Hepatocyte (in vitro differentiated cells): ENCODE data around the gene SP9. TPM values are rescaled to one million over a fixed set of nuclear protein-coding genes. Genes with fewer than 3 reads are reported as not detected.

Source experiments
- DNase-seq: peaks from one replicate; pipeline ENCODE4 v3.0.0-alpha.2; 2016; ENCODE audit warnings: low spot score
- H2AFZ ChIP-seq: fragments of 200-600 bp; sonication (generic); 2 replicates; pipeline ENCODE4 v1.6.0; 2016; ENCODE audit warnings: antibody characterized with exemption, mild to moderate bottlenecking
- H3K27ac ChIP-seq: fragments of 200-600 bp; sonication (generic); 2 replicates; pipeline ENCODE4 v1.5.1; 2016; ENCODE audit warnings: mild to moderate bottlenecking
- H3K27me3 ChIP-seq: fragments of 200-600 bp; sonication (generic); 2 replicates; pipeline ENCODE4 v1.6.1; 2016
- H3K36me3 ChIP-seq: fragments of 200-600 bp; sonication (generic); replicated peaks from 2 replicates; pipeline ENCODE4 v1.5.1; 2016; ENCODE audit warnings: low read depth; ENCODE audit not compliant: insufficient read depth
- H3K4me1 ChIP-seq: fragments of 200-600 bp; sonication (generic); 2 replicates; pipeline ENCODE4 v1.5.1; 2016; ENCODE audit warnings: mild to moderate bottlenecking, moderate library complexity; ENCODE audit not compliant: insufficient read depth
- H3K4me2 ChIP-seq: fragments of 200-600 bp; sonication (generic); 2 replicates; pipeline ENCODE4 v1.6.0; 2016
- H3K4me3 ChIP-seq: fragments of 200-600 bp; sonication (generic); 2 replicates; pipeline ENCODE4 v1.5.1; 2016; ENCODE audit warnings: mild to moderate bottlenecking
- H3K79me2 ChIP-seq: fragments of 200-600 bp; sonication (generic); 2 replicates; pipeline ENCODE4 v1.6.0; 2017; ENCODE audit warnings: mild to moderate bottlenecking
- H3K9me2 ChIP-seq: fragments of 200-600 bp; sonication (generic); replicated peaks from 2 replicates; pipeline ENCODE4 v1.6.0; 2017; ENCODE audit warnings: mild to moderate bottlenecking; ENCODE audit not compliant: insufficient read depth
- H3K9me3 ChIP-seq: fragments of 200-600 bp; sonication (generic); 2 replicates; pipeline ENCODE4 v1.5.1; 2016; ENCODE audit warnings: low read depth, mild to moderate bottlenecking
- H4K20me1 ChIP-seq: fragments of 200-600 bp; sonication (generic); 2 replicates; pipeline ENCODE4 v1.6.0; 2016; ENCODE audit warnings: mild to moderate bottlenecking; ENCODE audit not compliant: insufficient read depth, poor library complexity, severe bottlenecking
- EZH2 ChIP-seq: fragments of 200-600 bp; sonication (generic); IDR thresholded peaks from 2 replicates; pipeline ENCODE4 v1.6.1; 2016; ENCODE audit warnings: antibody characterized with exemption, mild to moderate bottlenecking, borderline replicate concordance
- EZH2phosphoT487 ChIP-seq: fragments of 200-600 bp; sonication (generic); IDR thresholded peaks from one replicate; pipeline ENCODE4 v1.6.1; 2018; ENCODE audit warnings: antibody characterized with exemption, mild to moderate bottlenecking, low read depth, moderate library complexity; ENCODE audit not compliant: unreplicated experiment, severe bottlenecking
- WGBS: methylation state at CpG from one replicate; pipeline ENCODE4 v1.1.6; 2016; ENCODE audit warnings: low lambda C conversion rate; ENCODE audit errors: missing lambda C conversion rate; 5-methylcytosine and 5-hydroxymethylcytosine counted together
- polyA plus RNA-seq: library from polyadenylated mRNA; unstranded; fragments of >200 nt; fragmentation: Nextera tagmentation; extraction: Ambion mirVana; gene quantifications from 2 replicates; pipeline ENCODE4 v1.2.1, GENCODE V29; 2016
- total RNA-seq: library from RNA; depleted of rRNA; stranded (reverse); fragments of >200 nt; gene quantifications from 2 replicates; pipeline ENCODE4 v1.2.3, GENCODE V29; 2014
- TF ChIP-seq, protein P1 (sequence below): fragments of 200-600 bp; sonication (generic); IDR thresholded peaks from 2 replicates; pipeline ENCODE4 v1.5.1; 2016; ENCODE audit warnings: antibody characterized with exemption, mild to moderate bottlenecking; ENCODE audit not compliant: poor library complexity

The SP9 gene
- total and polyA plus RNA-seq, 2 experiments from 2014 or later = 0.29 TPM; not detected in 1

DNA sequence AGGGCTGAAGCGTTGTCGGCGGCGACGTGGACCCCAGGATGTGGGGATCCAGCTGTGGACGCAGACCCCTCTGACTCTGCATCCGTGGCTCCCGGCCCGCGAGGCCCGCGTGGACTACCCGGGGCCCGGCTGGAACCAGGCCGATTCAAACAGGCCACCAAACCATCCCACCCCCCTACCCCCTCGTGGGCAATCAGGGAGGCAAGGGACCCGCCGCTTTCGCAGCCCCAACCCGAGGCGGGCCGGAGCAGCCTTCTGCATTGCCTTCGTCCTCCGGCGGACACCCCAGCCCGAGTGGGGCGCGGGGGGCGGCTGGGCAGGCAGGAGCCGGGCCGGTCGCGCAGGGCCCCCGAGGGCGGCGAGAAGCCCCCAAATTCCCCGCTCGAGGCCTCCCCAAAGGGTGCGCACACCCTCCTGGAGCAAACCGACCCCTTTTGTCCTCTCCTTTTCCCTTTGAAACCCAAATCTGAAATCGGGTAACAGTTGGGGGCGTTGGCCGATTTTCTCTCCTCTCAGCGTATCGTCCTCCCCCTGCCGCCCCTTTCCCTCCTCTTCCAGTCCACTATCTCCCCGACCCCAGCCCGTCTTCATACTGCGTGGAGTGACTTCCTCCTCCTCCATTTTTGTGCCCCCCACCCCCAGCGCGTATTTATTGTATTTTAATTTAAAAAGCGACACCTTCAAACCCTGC lies 7.4 kb downstream of the SP9 start:
- Histone ChIP-seq H3K27ac (no peak overlapping the region), H3K9me3 (no peaks in the 10 kb centered on the region), H4K20me1 (peaks cover 2% of the 10 kb centered on the region), H3K4me1 (peaks cover 17% of the 10 kb centered on the region), H2AFZ (peak overlapping the region; percentile 42), H3K9me2 (no peaks in the 10 kb centered on the region), H3K27me3 (peaks cover 90% of the 10 kb centered on the region), H3K4me3 (no peak overlapping the region), H3K79me2 (no peaks in the 10 kb centered on the region), H3K4me2 (peak overlapping the region; percentile 67), H3K36me3 (no peaks in the 10 kb centered on the region)
- peak; percentile 10 for DNase-seq
- TF ChIP-seq EZH2phosphoT487 (no peak), EZH2 (peak; percentile 92)
- TF ChIP-seq, protein P1, sequence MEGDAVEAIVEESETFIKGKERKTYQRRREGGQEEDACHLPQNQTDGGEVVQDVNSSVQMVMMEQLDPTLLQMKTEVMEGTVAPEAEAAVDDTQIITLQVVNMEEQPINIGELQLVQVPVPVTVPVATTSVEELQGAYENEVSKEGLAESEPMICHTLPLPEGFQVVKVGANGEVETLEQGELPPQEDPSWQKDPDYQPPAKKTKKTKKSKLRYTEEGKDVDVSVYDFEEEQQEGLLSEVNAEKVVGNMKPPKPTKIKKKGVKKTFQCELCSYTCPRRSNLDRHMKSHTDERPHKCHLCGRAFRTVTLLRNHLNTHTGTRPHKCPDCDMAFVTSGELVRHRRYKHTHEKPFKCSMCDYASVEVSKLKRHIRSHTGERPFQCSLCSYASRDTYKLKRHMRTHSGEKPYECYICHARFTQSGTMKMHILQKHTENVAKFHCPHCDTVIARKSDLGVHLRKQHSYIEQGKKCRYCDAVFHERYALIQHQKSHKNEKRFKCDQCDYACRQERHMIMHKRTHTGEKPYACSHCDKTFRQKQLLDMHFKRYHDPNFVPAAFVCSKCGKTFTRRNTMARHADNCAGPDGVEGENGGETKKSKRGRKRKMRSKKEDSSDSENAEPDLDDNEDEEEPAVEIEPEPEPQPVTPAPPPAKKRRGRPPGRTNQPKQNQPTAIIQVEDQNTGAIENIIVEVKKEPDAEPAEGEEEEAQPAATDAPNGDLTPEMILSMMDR = no peak
- WGBS = 6% methylated on average over 42 of the region's 52 CpGs

DNA sequence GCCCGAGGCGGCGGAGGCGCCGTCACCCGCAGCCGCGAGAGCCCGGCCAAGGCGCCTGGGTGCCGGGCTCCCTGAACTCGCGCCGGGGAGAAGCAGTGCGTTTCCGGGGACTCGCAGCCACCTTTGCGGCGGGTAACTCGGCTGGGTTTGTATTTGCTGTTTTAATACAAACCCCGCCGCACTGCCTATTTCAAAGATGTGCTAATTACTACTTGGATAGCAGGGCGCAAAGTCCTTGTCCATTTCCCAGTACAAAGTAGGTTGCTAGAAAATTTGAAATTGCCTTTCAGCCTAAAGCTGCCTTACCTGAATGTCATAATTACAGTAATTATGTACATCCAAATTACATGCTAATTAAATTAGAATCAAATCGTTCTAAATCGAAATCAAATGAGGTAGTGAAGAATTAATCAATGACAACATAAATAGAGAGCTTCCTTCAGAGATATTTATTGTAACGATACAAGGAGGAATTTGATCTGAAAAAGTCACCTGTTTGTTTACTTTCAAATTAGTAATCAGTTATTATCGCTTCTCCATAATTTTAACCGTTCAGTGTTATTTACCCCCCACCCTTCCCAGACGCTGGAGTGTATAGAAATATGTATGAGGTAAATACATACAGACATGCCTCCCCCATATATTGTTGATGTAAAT lies 8.1 kb downstream of the SP9 start:
- Histone ChIP-seq H3K4me2 (peak overlapping the region; percentile 67), H3K79me2 (no peaks in the 10 kb centered on the region), H3K4me3 (no peak overlapping the region), H3K4me1 (peaks cover 12% of the 10 kb centered on the region), H3K9me2 (no peaks in the 10 kb centered on the region), H3K27ac (no peak overlapping the region), H3K36me3 (no peaks in the 10 kb centered on the region), H2AFZ (peak overlapping the region; percentile 42), H3K27me3 (peaks cover 85% of the 10 kb centered on the region), H3K9me3 (no peaks in the 10 kb centered on the region), H4K20me1 (peaks cover 2% of the 10 kb centered on the region)
- peak; percentile 51 for TF ChIP-seq EZH2
- no peak for TF ChIP-seq EZH2phosphoT487
- no peak for DNase-seq
- WGBS = 3% methylated on average over 29 of the region's 29 CpGs

DNA sequence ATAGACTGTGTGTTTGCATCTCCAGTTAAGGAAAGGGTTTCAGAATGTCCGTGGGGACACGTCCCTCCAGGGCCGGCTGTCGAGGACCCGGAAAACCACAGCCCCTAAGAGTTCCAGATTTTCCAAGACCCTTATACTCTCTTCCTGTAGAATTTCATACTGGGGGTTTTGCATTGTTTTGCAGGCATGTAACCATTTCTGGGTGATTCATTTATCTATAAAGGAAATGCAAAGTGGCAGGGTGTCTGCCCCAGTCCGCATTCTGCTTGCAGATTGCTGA lies 8.5 kb downstream of the SP9 start:
- Histone ChIP-seq H3K79me2 (no peaks in the 10 kb centered on the region), H3K4me1 (peaks cover 11% of the 10 kb centered on the region), H3K9me2 (no peaks in the 10 kb centered on the region), H4K20me1 (no peaks in the 10 kb centered on the region), H3K4me2 (peak overlapping the region; percentile 64), H2AFZ (no peak overlapping the region), H3K9me3 (no peaks in the 10 kb centered on the region), H3K36me3 (no peaks in the 10 kb centered on the region), H3K27ac (no peak overlapping the region), H3K4me3 (no peak overlapping the region), H3K27me3 (peaks cover 80% of the 10 kb centered on the region)
- no peak for DNase-seq
- TF ChIP-seq EZH2phosphoT487 = no peak
- TF ChIP-seq, protein P1 = no peak
- 3% methylated on average over 6 of the region's 6 CpGs for WGBS

DNA sequence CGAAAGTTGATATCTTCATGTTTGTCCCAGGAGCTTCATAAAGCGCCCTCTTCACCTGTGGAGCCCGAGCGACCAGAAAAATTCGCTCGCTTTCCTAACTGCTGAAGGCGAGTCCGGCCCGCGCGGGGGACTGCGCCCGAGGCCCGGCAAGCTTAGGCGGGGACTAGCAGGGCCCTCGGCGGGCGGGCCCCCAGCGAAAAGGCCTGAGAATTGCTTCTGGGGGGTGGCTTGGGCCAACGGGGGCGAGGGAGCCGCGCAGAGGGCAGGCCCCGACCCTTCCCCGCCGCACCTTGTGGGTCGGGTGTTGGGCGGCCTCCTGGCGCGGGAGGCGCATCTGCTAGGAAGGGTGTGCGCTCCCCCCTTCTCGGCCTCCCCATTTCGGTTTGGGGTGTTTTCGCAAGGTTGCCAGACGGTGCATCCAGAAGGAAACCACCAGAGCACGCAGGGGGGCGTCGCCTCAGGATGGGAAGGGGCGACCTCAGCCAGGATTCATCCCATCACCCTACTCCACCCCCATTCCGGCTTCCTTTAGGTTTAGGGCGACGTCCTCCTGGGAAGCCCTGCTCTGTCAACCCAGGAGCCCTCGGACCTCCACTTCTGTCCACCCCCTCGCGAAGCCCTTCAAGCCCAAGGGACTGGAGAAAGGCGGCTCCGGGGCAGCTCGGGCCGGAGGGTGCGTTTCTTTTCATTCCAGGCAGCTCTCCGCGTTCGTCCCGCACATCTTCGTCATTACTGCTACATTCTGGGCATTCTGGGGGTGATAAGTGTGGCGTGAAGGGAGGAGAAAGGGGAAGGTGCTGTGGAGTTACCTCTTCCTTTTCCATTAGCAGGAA lies 9.1 kb downstream of the SP9 start:
- Histone ChIP-seq H3K4me1 (peaks cover 11% of the 10 kb centered on the region), H3K4me3 (no peak overlapping the region), H2AFZ (no peak overlapping the region), H3K36me3 (no peaks in the 10 kb centered on the region), H3K27me3 (peaks cover 74% of the 10 kb centered on the region), H3K27ac (no peak overlapping the region), H4K20me1 (no peaks in the 10 kb centered on the region), H3K9me3 (no peaks in the 10 kb centered on the region), H3K9me2 (no peaks in the 10 kb centered on the region), H3K4me2 (peak overlapping the region; percentile 64), H3K79me2 (no peaks in the 10 kb centered on the region)
- TF ChIP-seq EZH2 (peak; percentile 93), EZH2phosphoT487 (peak; percentile 86)
- TF ChIP-seq, protein P1 = no peak
- no peak for DNase-seq
- 3% methylated on average over 54 of the region's 57 CpGs for WGBS
